Glutamatergic neuron (in vitro differentiated cells): Measurements from ENCODE around the gene TRIM46. TPM values are rescaled to one million over a fixed set of nuclear protein-coding genes. Genes with fewer than 3 reads are reported as not detected.

Source experiments
- DNase-seq: peaks from one replicate; pipeline ENCODE4 v3.0.0; 2022
- H3K27ac Mint-ChIP-seq: one replicate; pipeline ENCODE4 v1.8.0; 2020; ENCODE audit warnings: mild to moderate bottlenecking, mixed read lengths, inconsistent platforms; ENCODE audit not compliant: unreplicated experiment
- H3K27me3 Mint-ChIP-seq: one replicate; pipeline ENCODE4 v1.8.0; 2020; ENCODE audit warnings: mild to moderate bottlenecking, moderate library complexity, mixed read lengths, inconsistent platforms; ENCODE audit not compliant: unreplicated experiment
- H3K36me3 Mint-ChIP-seq: one replicate; pipeline ENCODE4 v1.8.0; 2020; ENCODE audit warnings: mild to moderate bottlenecking, mixed read lengths, inconsistent platforms; ENCODE audit not compliant: unreplicated experiment
- H3K4me1 Mint-ChIP-seq: one replicate; pipeline ENCODE4 v1.8.0; 2020; ENCODE audit warnings: mild to moderate bottlenecking, low read depth, mixed read lengths, inconsistent platforms; ENCODE audit not compliant: unreplicated experiment
- H3K4me3 Mint-ChIP-seq: one replicate; pipeline ENCODE4 v1.8.0; 2020; ENCODE audit warnings: mild to moderate bottlenecking, mixed read lengths, inconsistent platforms; ENCODE audit not compliant: unreplicated experiment
- H3K9me3 Mint-ChIP-seq: one replicate; pipeline ENCODE4 v1.8.0; 2020; ENCODE audit warnings: mild to moderate bottlenecking, moderate library complexity, mixed read lengths, inconsistent platforms; ENCODE audit not compliant: unreplicated experiment
- total RNA-seq: library from RNA; stranded (reverse); fragmentation: NEBNext Ultra II Directional; extraction: Animal tissue kit (Norgen Biotek cat#: 25700); gene quantifications from one replicate; pipeline ENCODE4 v1.2.1, GENCODE V29; 2021; ENCODE audit not compliant: unreplicated experiment
- TF ChIP-seq, protein P1 (sequence below): fragments of 200-600 bp; sonication (generic); IDR thresholded peaks from one replicate; pipeline ENCODE4 v1.5.0; 2021; ENCODE audit not compliant: partially characterized antibody, unreplicated experiment

TRIM46 gene
- total RNA-seq, 1 donor from 2014 or later, result 30.4 TPM

DNA sequence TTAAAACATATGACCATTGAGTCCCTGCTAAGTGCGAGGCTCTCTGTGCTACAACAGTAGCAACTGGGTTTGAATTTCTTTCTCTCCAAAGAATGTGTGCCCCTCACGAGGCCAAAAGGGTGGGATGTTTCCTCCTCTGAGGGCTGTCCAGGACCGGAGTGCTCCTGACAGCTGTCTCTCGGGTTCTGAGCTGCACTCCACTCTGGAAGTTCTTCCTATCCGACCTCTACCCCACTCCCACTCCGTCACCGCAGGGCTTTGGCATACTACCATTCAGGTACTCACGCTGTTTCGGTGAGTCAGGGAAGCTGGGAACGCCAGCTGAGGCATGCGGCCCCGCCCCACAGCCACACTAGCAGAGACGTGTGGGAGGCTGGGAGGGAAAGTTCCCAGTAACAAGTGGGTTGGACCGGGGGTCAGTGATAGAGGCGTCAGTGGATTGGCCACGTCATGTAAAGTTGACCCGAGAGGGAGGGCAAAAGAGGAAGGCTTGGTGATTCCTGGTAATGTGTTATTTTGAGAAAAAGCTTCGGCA lies 38.7 kb upstream of the TRIM46 start:
- peak; percentile 37 for DNase-seq
- peaks cover 12% of the 10 kb centered on the region for H3K27me3 Mint-ChIP-seq
- peak overlapping the region; percentile 100 for H3K4me3 Mint-ChIP-seq
- H3K4me1 Mint-ChIP-seq, result peaks cover 9% of the 10 kb centered on the region
- peaks cover 8% of the 10 kb centered on the region for H3K9me3 Mint-ChIP-seq
- TF ChIP-seq, protein P1, sequence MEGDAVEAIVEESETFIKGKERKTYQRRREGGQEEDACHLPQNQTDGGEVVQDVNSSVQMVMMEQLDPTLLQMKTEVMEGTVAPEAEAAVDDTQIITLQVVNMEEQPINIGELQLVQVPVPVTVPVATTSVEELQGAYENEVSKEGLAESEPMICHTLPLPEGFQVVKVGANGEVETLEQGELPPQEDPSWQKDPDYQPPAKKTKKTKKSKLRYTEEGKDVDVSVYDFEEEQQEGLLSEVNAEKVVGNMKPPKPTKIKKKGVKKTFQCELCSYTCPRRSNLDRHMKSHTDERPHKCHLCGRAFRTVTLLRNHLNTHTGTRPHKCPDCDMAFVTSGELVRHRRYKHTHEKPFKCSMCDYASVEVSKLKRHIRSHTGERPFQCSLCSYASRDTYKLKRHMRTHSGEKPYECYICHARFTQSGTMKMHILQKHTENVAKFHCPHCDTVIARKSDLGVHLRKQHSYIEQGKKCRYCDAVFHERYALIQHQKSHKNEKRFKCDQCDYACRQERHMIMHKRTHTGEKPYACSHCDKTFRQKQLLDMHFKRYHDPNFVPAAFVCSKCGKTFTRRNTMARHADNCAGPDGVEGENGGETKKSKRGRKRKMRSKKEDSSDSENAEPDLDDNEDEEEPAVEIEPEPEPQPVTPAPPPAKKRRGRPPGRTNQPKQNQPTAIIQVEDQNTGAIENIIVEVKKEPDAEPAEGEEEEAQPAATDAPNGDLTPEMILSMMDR, result no peak
- no peaks in the 10 kb centered on the region for H3K36me3 Mint-ChIP-seq
- H3K27ac Mint-ChIP-seq, result peak overlapping the region; percentile 98

DNA sequence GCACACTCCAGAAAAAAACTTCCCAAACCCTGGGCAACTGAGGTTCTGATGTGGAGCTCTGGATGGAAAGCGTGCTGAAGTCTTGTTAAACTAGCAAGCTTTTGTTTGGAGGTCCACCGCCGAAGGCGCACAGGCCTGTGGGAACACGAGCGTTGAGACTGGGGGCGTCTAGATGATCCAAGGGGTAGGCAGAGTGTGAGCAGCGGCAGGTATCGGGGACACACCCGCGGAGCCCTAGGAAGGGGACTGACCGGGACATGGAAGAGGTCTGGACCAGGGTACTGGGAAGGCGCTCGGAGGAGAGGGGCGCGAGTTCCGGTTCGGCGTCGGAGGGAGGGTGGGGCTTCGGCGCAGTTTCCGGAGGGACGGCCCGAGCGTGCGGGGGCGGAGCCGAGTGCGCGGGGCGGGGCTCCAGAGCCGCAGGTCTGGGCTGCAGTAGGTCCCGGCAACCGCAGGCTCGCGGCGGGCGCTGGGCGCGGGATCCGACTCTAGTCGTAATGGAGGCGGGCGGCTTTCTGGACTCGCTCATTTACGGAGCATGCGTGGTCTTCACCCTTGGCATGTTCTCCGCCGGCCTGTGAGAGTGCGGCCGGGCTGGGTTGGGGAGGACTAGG lies 38.1 kb upstream of the TRIM46 start, which contains the start of gene SLC50A1:
Gene SLC50A1 (plus strand): TSS at position 438 of the 614 bp plus-strand sequence. CDS start 60 bp downstream, at position 498.
- peak; percentile 98 for DNase-seq
- TF ChIP-seq, protein P1, result no peak
- Mint-ChIP-seq H3K9me3 (peaks cover 6% of the 10 kb centered on the region), H3K27me3 (peaks cover 11% of the 10 kb centered on the region), H3K4me1 (peaks cover 6% of the 10 kb centered on the region), H3K36me3 (no peaks in the 10 kb centered on the region), H3K27ac (peak within 1 kb of the TSS; percentile 98), H3K4me3 (peak within 1 kb of the TSS; percentile 100)

DNA sequence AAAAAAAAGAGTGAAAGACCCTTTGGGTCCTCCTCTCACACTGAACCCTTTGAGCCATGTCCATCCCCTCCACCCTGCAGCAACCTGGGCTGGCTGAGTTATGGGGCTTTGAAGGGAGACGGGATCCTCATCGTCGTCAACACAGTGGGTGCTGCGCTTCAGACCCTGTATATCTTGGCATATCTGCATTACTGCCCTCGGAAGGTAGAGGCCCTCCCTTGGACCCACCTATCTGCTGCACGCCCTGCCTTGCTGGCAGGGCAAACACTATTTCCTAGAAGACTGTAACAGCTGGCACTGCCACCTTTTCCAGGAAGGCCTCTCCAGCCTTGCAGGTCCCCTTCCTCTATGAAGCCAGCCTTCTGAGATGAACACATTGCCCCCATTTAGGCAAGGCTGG lies 36.9 kb upstream of the TRIM46 start:
- H3K9me3 Mint-ChIP-seq, result peaks cover 4% of the 10 kb centered on the region
- H3K4me1 Mint-ChIP-seq, result peaks cover 3% of the 10 kb centered on the region
- TF ChIP-seq, protein P1, result no peak
- H3K4me3 Mint-ChIP-seq, result peak overlapping the region; percentile 100
- H3K27me3 Mint-ChIP-seq, result peaks cover 11% of the 10 kb centered on the region
- peak overlapping the region; percentile 77 for H3K27ac Mint-ChIP-seq
- no peak for DNase-seq
- no peaks in the 10 kb centered on the region for H3K36me3 Mint-ChIP-seq

DNA sequence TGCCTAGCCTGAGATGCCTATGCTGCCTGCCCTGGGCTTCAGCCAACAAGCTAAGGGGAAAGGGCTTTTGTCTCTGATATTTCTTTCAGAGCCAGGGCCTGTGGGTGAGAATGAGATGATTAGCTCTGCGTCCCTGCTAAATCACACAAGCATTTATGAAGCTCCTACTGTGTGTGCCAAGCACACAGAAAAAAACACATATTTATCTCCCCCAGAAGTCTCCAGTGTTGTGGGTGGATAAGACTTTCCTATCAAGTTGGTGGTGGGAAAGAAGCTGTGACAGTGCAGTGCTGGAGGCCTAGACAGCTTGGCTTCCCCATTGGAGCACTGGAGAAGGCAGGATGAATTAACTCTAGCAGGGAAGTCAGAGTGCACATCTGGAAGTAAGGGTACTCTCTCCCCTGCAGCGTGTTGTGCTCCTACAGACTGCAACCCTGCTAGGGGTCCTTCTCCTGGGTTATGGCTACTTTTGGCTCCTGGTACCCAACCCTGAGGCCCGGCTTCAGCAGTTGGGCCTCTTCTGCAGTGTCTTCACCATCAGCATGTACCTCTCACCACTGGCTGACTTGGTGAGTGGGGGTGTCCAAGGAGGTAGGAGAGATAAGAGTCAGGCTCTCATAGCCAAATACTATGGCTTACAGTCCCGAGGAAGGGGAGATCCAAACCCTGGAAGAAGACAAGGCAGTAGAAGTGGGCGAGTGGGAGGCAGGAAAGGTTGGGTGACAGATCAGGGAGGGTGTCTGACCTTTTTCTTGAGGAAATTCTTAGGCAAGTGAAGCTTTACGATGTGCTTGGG lies 36.3 kb upstream of the TRIM46 start:
- Mint-ChIP-seq H3K27me3 (peaks cover 11% of the 10 kb centered on the region), H3K4me1 (peaks cover 3% of the 10 kb centered on the region), H3K4me3 (peak overlapping the region; percentile 100), H3K36me3 (no peaks in the 10 kb centered on the region), H3K9me3 (peaks cover 4% of the 10 kb centered on the region), H3K27ac (no peak overlapping the region)
- TF ChIP-seq, protein P1, result no peak
- no peak for DNase-seq
